K562 treated with DMSO at 1 percent for 24 hours (cell line): ENCODE measurements around the gene MANEAL. TPM values are rescaled to one million over a fixed set of nuclear protein-coding genes. Genes with fewer than 3 reads are reported as not detected.

Experiments
- total RNA-seq: library from RNA; unstranded; fragments of 300-600 nt; gene quantifications from 2 replicates; pipeline ENCODE4 v1.2.3, GENCODE V29; 2022; ENCODE audit warnings: low read depth; ENCODE audit not compliant: insufficient read depth

The MANEAL gene
- total RNA-seq = 0.86 and 1.2 TPM in 2 replicates

GRCh38 chr1:37793773-37794371 lies at the start of gene MANEAL:
Gene MANEAL (plus strand): TSS chr1:37793847. CDS start chr1:37794183, 336 bp downstream.

GRCh38 chr1:37764888-37765441 lies 28.7 kb upstream of the MANEAL start, which contains the start of gene EPHA10:
Gene EPHA10 (minus strand): TSS chr1:37765120. CDS start chr1:37765066, 54 bp downstream.

GRCh38 chr1:37807555-37808368 lies 14.1 kb downstream of the MANEAL start, which contains the start of the genes C1orf122 and YRDC:
Gene C1orf122 (plus strand): TSS chr1:37807790. CDS start chr1:37808405, 615 bp downstream.
Gene YRDC (minus strand): TSS chr1:37808208. CDS start chr1:37808180, 28 bp downstream.

Other genes starting within 250 kb of the MANEAL start
- gene SNIP1, start 239.6 kb upstream of the MANEAL start, total RNA-seq = 8.9 and 11.2 TPM in 2 replicates
- gene DNALI1, start 236.9 kb upstream of the MANEAL start, total RNA-seq = 1.0 and 1.7 TPM in 2 replicates
- gene GNL2, start 197.9 kb upstream of the MANEAL start, total RNA-seq = 68.6 and 84.5 TPM in 2 replicates
- gene RSPO1, start 159.0 kb upstream of the MANEAL start, total RNA-seq = not detected in 2 replicates
- 83.7 and 89.0 TPM in 2 replicates for gene CDCA8, start 101.3 kb upstream of the MANEAL start, total RNA-seq
- gene EPHA10, start 28.7 kb upstream of the MANEAL start, total RNA-seq = not detected in 2 replicates
- 113 and 233 TPM in 2 replicates for gene C1orf122, start 13.9 kb downstream of the MANEAL start, total RNA-seq
- gene YRDC, start 14.4 kb downstream of the MANEAL start, total RNA-seq = 48.8 and 52.4 TPM in 2 replicates
- gene MTF1, start 65.7 kb downstream of the MANEAL start, total RNA-seq = 2.7 and 3.1 TPM in 2 replicates
- gene INPP5B, start 153.2 kb downstream of the MANEAL start, total RNA-seq = 21.7 and 22.0 TPM in 2 replicates
- gene SF3A3, start 196.2 kb downstream of the MANEAL start, total RNA-seq = 93.9 and 120 TPM in 2 replicates
- 125 and 126 TPM in 2 replicates for gene FHL3, start 211.7 kb downstream of the MANEAL start, total RNA-seq
- gene UTP11, start 218.9 kb downstream of the MANEAL start, total RNA-seq = 43.6 and 46.5 TPM in 2 replicates